GM19455 (cell line): ENCODE measurements around the gene CSTA.
"Not testable (repeated sequence)": the region's sequence is repeated elsewhere in the genome, so short reads cannot be mapped to it uniquely, and the experiment has no call there.

Experiments
- ATAC-seq: cut with Tn5 transposase; IDR thresholded peaks from one replicate; pipeline ENCODE4 v1.9.1; 2021; ENCODE audit not compliant: unreplicated experiment

The CSTA gene

GRCh38 chr3:122322095-122323075, 2.7 kb upstream of the CSTA start:
- no peak for ATAC-seq

- no peak for ATAC-seq
Measured at GRCh38 chr3:122325769-122326168, 721 bp downstream of the CSTA start.

- no peak for ATAC-seq
Measured at GRCh38 chr3:122331886-122332285, 6.8 kb downstream of the CSTA start.

- ATAC-seq, result no peak
Measured at GRCh38 chr3:122332551-122332950, 7.5 kb downstream of the CSTA start.

- no peak for ATAC-seq
Measured at GRCh38 chr3:122342803-122343202, 17.8 kb downstream of the CSTA start.

- no peak for ATAC-seq
Measured at GRCh38 chr3:122343654-122344053, 18.6 kb downstream of the CSTA start.

- ATAC-seq, result no peak
Measured at GRCh38 chr3:122349171-122349570, 24.1 kb downstream of the CSTA start.

GRCh38 chr3:122350814-122351418, 25.9 kb downstream of the CSTA start:
- ATAC-seq, result no peak

GRCh38 chr3:122351612-122352011, 26.6 kb downstream of the CSTA start:
- no peak for ATAC-seq

- ATAC-seq, result no peak
Measured at GRCh38 chr3:122353215-122353614, 28.2 kb downstream of the CSTA start.

- no peak for ATAC-seq
Measured at GRCh38 chr3:122353893-122354401, 28.9 kb downstream of the CSTA start.

GRCh38 chr3:122355612-122356011, 30.6 kb downstream of the CSTA start:
- ATAC-seq, result no peak

- no peak for ATAC-seq
Measured at GRCh38 chr3:122356402-122356801, 31.4 kb downstream of the CSTA start.

- ATAC-seq, result no peak
Measured at GRCh38 chr3:122357828-122358702, 33.0 kb downstream of the CSTA start.

- no peak for ATAC-seq
Measured at GRCh38 chr3:122358703-122359032, 33.6 kb downstream of the CSTA start.

GRCh38 chr3:122362026-122362425, 37.0 kb downstream of the CSTA start:
- ATAC-seq, result no peak

- ATAC-seq, result no peak
Measured at GRCh38 chr3:122364490-122364889, 39.4 kb downstream of the CSTA start.

- no peak for ATAC-seq
Measured at GRCh38 chr3:122365073-122365472, 40.0 kb downstream of the CSTA start.

- not testable (repeated sequence) for ATAC-seq
Measured at GRCh38 chr3:122365582-122366378, 40.7 kb downstream of the CSTA start.

GRCh38 chr3:122366379-122366749, 41.3 kb downstream of the CSTA start:
- no peak for ATAC-seq
